CD14-positive monocyte (primary cell): ENCODE results near the gene EXOC3L4. TPM values are rescaled to one million over a fixed set of nuclear protein-coding genes. Genes with fewer than 3 reads are reported as not detected.

Experiments
- DNase-seq, 3 donors: peaks; one replicate each; pipeline ENCODE4 v3.0.0-alpha.2; 2011 to 2022
- H2AFZ ChIP-seq: 2 replicates; pipeline ENCODE4 v1.6.0; 2012; ENCODE audit warnings: mild to moderate bottlenecking, low read depth, low read length, inconsistent platforms; ENCODE audit not compliant: insufficient read depth, poor library complexity, severe bottlenecking
- H3K27ac ChIP-seq, 2 donors: 1 replicate in 1 of 2; 2 replicates in 1 of 2; pipeline ENCODE4 v1.5.1; 2012 to 2013; ENCODE audit warnings: low read length in 2 of 2, control low read depth in 1 of 2, inconsistent platforms in 1 of 2, low read depth in 1 of 2, mild to moderate bottlenecking in 1 of 2
- H3K27me3 ChIP-seq, 2 donors: one replicate each; pipeline versions ENCODE4 v1.6.0 to v1.6.1; 2011 to 2013; ENCODE audit warnings: low read length in 2 of 2; ENCODE audit not compliant: control insufficient read depth in 2 of 2, insufficient read depth in 2 of 2
- H3K36me3 ChIP-seq, 2 donors: replicated peaks in 1 of 2; 1 replicate in 1 of 2; 2 replicates in 1 of 2; pipeline versions ENCODE4 v1.5.1 to v1.6.1; 2012 to 2013; ENCODE audit warnings: low read length in 2 of 2, control low read depth in 1 of 2, inconsistent platforms in 1 of 2, mild to moderate bottlenecking in 1 of 2; ENCODE audit not compliant: insufficient read depth in 2 of 2, control insufficient read depth in 1 of 2
- H3K4me1 ChIP-seq, 2 donors: 1 replicate in 1 of 2; 2 replicates in 1 of 2; pipeline versions ENCODE4 v1.5.1 to v1.6.1; 2012 to 2013; ENCODE audit warnings: low read length in 2 of 2, control low read depth in 1 of 2, inconsistent platforms in 1 of 2, mild to moderate bottlenecking in 1 of 2, moderate library complexity in 1 of 2; ENCODE audit not compliant: insufficient read depth in 2 of 2, control insufficient read depth in 1 of 2
- H3K4me2 ChIP-seq: replicated peaks from 2 replicates; pipeline ENCODE3; 2012; ENCODE audit warnings: low read length, moderate library complexity, mild to moderate bottlenecking; ENCODE audit not compliant: poor library complexity, severe bottlenecking; ENCODE audit errors: extremely low read depth
- H3K4me3 ChIP-seq, 3 experiments: fragments of 200-600 bp in 1 of 3; sonication (generic) in 1 of 3; replicated peaks in 1 of 3; 1 replicate in 2 of 3; 2 replicates in 1 of 3; pipeline ENCODE4 v1.5.1; 2011 to 2013; ENCODE audit warnings: low read length in 3 of 3, mild to moderate bottlenecking in 3 of 3, control low read depth in 2 of 3, low read depth in 2 of 3, inconsistent platforms in 1 of 3, moderate library complexity in 1 of 3
- H3K79me2 ChIP-seq: 2 replicates; pipeline ENCODE4 v1.6.0; 2012; ENCODE audit warnings: mild to moderate bottlenecking, control low read depth, inconsistent platforms, low read length, moderate library complexity; ENCODE audit not compliant: insufficient read depth
- H3K9ac ChIP-seq: 2 replicates; pipeline ENCODE4 v1.6.0; 2017; ENCODE audit warnings: low read length, mild to moderate bottlenecking; ENCODE audit not compliant: insufficient read depth, poor library complexity, severe bottlenecking
- H3K9me3 ChIP-seq, 2 donors: replicated peaks in 1 of 2; 1 replicate in 1 of 2; 2 replicates in 1 of 2; pipeline versions ENCODE4 v1.5.1 to v1.6.1; 2012 to 2013; ENCODE audit warnings: low read length in 2 of 2, control low read depth in 1 of 2; ENCODE audit not compliant: control insufficient read depth in 1 of 2, insufficient read depth in 1 of 2
- H4K20me1 ChIP-seq: 2 replicates; pipeline ENCODE4 v1.6.0; 2012; ENCODE audit warnings: mild to moderate bottlenecking, low read length, control low read depth, moderate library complexity; ENCODE audit not compliant: insufficient read depth
- H3K27ac Mint-ChIP-seq, 7 donors: one replicate each; pipeline ENCODE4 v1.8.0; 2020; ENCODE audit warnings: mild to moderate bottlenecking in 7 of 7, mixed read lengths in 7 of 7, moderate library complexity in 6 of 7, inconsistent platforms in 2 of 7
- H3K27me3 Mint-ChIP-seq, 3 donors: one replicate each; pipeline ENCODE4 v1.8.0; 2021 to 2022; ENCODE audit warnings: low read depth in 3 of 3, mild to moderate bottlenecking in 3 of 3, mixed read lengths in 3 of 3, moderate library complexity in 3 of 3, inconsistent platforms in 1 of 3
- H3K36me3 Mint-ChIP-seq, 2 donors: one replicate each; pipeline ENCODE4 v1.8.0; 2020; ENCODE audit warnings: mixed read lengths in 2 of 2, inconsistent platforms in 1 of 2, mild to moderate bottlenecking in 1 of 2
- H3K4me1 Mint-ChIP-seq: one replicate; pipeline ENCODE4 v1.8.0; 2020; ENCODE audit warnings: mild to moderate bottlenecking, mixed read lengths
- H3K4me3 Mint-ChIP-seq, 2 donors: one replicate each; pipeline ENCODE4 v1.8.0; 2020; ENCODE audit warnings: mild to moderate bottlenecking in 2 of 2, mixed read lengths in 2 of 2, moderate library complexity in 1 of 2
- H3K9me3 Mint-ChIP-seq, 7 donors: one replicate each; pipeline ENCODE4 v1.8.0; 2020 to 2022; ENCODE audit warnings: mixed read lengths in 7 of 7, mild to moderate bottlenecking in 6 of 7, moderate library complexity in 6 of 7, inconsistent platforms in 2 of 7
- CTCF ChIP-seq: fragments of 200-600 bp; IDR thresholded peaks from one replicate; pipeline ENCODE4 v1.8.0; 2022; ENCODE audit warnings: antibody characterized with exemption, mild to moderate bottlenecking
- WGBS: methylation state at CpG from one replicate; pipeline ENCODE4 v1.1.5; 2013; ENCODE audit warnings: missing lambda C conversion rate; ENCODE audit not compliant: insufficient coverage; 5-methylcytosine and 5-hydroxymethylcytosine counted together
- intact Hi-C, 2 donors: fragments of 100-400 bp; cut with micrococcal nuclease; formaldehyde crosslinking; loops; one replicate each; pipeline versions ENCODE4 v1.15.0 to v1.15.1; 2023
- polyA plus RNA-seq, 3 donors: library from polyadenylated mRNA; depleted of rRNA in 1 of 3; unstranded in 2 of 3; stranded (reverse) in 1 of 3; fragments of 300-500 nt in 2 of 3; fragments of >200 nt in 1 of 3; fragmentation: Illumina TruSeq in 2 of 3; gene quantifications; 1 replicate in 2 of 3; 2 replicates in 1 of 3; pipeline ENCODE4 v1.2.3, GENCODE V29; 2012 to 2021

Gene EXOC3L4
- polyA plus RNA-seq, 3 donors = 0.17 TPM; not detected in 2

- Histone ChIP-seq H3K27ac (no peak overlapping the region), H3K4me2 (no peak overlapping the region), H4K20me1 (peaks cover 12% of the 10 kb centered on the region), H3K27me3 (peaks cover 0 to 21% of the 10 kb centered on the region in 2 donors), H3K9me3 (no peaks in the 10 kb centered on the region), H3K36me3 (peaks cover 0 to 3% of the 10 kb centered on the region in 2 donors), H2AFZ (no peak overlapping the region), H3K4me1 (peaks cover 9 to 19% of the 10 kb centered on the region in 2 donors), H3K79me2 (no peaks in the 10 kb centered on the region), H3K9ac (no peak overlapping the region), H3K4me3 (no peak overlapping the region)
- Mint-ChIP-seq H3K4me3 (peak overlapping the region in 1 of 2 donors; percentile 39), H3K27me3 (peaks cover 28 to 43% (median 35%) of the 10 kb centered on the region in 3 donors), H3K4me1 (peaks cover 16% of the 10 kb centered on the region), H3K36me3 (peaks cover under 1 to 4% of the 10 kb centered on the region in 2 donors), H3K9me3 (peaks cover 0 to 2% (median 0%) of the 10 kb centered on the region in 7 donors), H3K27ac (peak overlapping the region in 1 of 7 donors; percentile 37)
- 88% methylated on average over 1 of the region's 4 CpGs for WGBS
- intact Hi-C loops = loop anchor here in 1 of 2 donors (2.0 kb wide), 1 partner anchor 67 kb away; no protein-coding TSS in a partner anchor
- no peak for DNase-seq
- TF ChIP-seq CTCF = no peak
Observed at GRCh38 chr14:103142026-103142425, 47.5 kb downstream of the EXOC3L4 start.

- 72% methylated on average over 4 of the region's 5 CpGs for WGBS
- H3K36me3 ChIP-seq = no peaks in the 10 kb centered on the region
- no peak overlapping the region for H3K27ac ChIP-seq
- Mint-ChIP-seq H3K36me3 (no peaks in the 10 kb centered on the region), H3K4me1 (peaks cover 11% of the 10 kb centered on the region), H3K9me3 (peaks cover 0 to 2% (median 0%) of the 10 kb centered on the region in 7 donors), H3K27ac (no peak overlapping the region), H3K27me3 (peaks cover 26 to 44% (median 34%) of the 10 kb centered on the region in 3 donors), H3K4me3 (peak overlapping the region in 1 of 2 donors; percentile 56)
- TF ChIP-seq CTCF = no peak
- DNase-seq = peak in 1 of 3 donors; percentile 66
- H4K20me1 ChIP-seq = peaks cover 4% of the 10 kb centered on the region
- H3K4me1 ChIP-seq = peaks cover 4 to 12% of the 10 kb centered on the region in 2 donors
- H3K9me3 ChIP-seq = no peaks in the 10 kb centered on the region
- H2AFZ ChIP-seq = no peak overlapping the region
- H3K4me3 ChIP-seq = no peak overlapping the region
- peaks cover 0 to 21% of the 10 kb centered on the region in 2 donors for H3K27me3 ChIP-seq
- H3K4me2 ChIP-seq = no peak overlapping the region
- H3K79me2 ChIP-seq = no peaks in the 10 kb centered on the region
- H3K9ac ChIP-seq = no peak overlapping the region
- intact Hi-C loops = loop anchor here in 1 of 2 donors (2.0 kb wide), 1 partner anchor 68 kb away; no protein-coding TSS in a partner anchor
Observed at GRCh38 chr14:103142721-103143302, 48.3 kb downstream of the EXOC3L4 start.
